Liver (tissue), 3 donors: ENCODE measurements around the gene MAN1C1.

Experiments
- EGR1 ChIP-seq, 2 donors: IDR thresholded peaks; 2 replicates each; pipeline ENCODE4 v1.6.1; 2016 to 2018; ENCODE audit warnings: antibody characterized with exemption in 2 of 2, low read depth in 2 of 2
- GABPA ChIP-seq, 2 donors: IDR thresholded peaks in 1 of 2; conservative IDR thresholded peaks in 1 of 2; 2 replicates each; pipeline ENCODE4 v1.6.1; 2016; ENCODE audit warnings: antibody characterized with exemption in 2 of 2, mild to moderate bottlenecking in 1 of 2, moderate library complexity in 1 of 2
- HNF4A ChIP-seq, 2 donors: conservative IDR thresholded peaks; 2 replicates each; pipeline ENCODE4 v1.6.1; 2016; ENCODE audit warnings: antibody characterized with exemption in 2 of 2, mild to moderate bottlenecking in 2 of 2
- RAD21 ChIP-seq, 2 donors: IDR thresholded peaks; 2 replicates each; pipeline ENCODE4 v1.6.1; 2016; ENCODE audit warnings: antibody characterized with exemption in 2 of 2, mild to moderate bottlenecking in 2 of 2
- TAF1 ChIP-seq: conservative IDR thresholded peaks from 2 replicates; pipeline ENCODE4 v1.6.1; 2016; ENCODE audit warnings: antibody characterized with exemption, mild to moderate bottlenecking
- TF ChIP-seq, protein P1 (sequence below): fragments of 150-350 bp; IDR thresholded peaks from 2 replicates; pipeline ENCODE4 v1.5.1; 2017; ENCODE audit warnings: improper control_type of control experiment, low read depth, low read length; ENCODE audit not compliant: missing input control
- TF ChIP-seq, protein P2 (sequence below): IDR thresholded peaks from 2 replicates; pipeline ENCODE4 v1.6.1; 2016; ENCODE audit warnings: antibody characterized with exemption
- TF ChIP-seq, protein P3 (sequence below): IDR thresholded peaks from 2 replicates; pipeline ENCODE4 v1.6.1; 2016; ENCODE audit warnings: antibody characterized with exemption, mild to moderate bottlenecking
- donor health status: healthy.
- donor health status: healthy.

DNA sequence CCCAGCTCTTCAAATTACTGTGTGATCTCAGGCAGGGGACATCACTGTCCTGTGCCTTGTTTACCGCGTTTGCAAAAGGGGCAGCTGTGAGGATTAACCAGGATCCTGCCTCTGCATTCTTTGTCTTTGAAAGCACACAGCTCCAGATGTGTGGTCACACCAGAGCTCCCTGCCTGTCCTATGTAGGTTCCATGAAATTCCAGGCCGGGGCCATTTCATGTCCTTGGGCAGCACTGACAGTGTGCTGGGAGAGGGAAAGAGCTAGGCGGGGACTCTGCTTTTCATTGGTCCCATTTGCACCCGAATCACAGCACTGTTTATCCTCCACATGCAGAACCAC, 141.2 kb downstream of the MAN1C1 start:
- TF ChIP-seq, protein P1, sequence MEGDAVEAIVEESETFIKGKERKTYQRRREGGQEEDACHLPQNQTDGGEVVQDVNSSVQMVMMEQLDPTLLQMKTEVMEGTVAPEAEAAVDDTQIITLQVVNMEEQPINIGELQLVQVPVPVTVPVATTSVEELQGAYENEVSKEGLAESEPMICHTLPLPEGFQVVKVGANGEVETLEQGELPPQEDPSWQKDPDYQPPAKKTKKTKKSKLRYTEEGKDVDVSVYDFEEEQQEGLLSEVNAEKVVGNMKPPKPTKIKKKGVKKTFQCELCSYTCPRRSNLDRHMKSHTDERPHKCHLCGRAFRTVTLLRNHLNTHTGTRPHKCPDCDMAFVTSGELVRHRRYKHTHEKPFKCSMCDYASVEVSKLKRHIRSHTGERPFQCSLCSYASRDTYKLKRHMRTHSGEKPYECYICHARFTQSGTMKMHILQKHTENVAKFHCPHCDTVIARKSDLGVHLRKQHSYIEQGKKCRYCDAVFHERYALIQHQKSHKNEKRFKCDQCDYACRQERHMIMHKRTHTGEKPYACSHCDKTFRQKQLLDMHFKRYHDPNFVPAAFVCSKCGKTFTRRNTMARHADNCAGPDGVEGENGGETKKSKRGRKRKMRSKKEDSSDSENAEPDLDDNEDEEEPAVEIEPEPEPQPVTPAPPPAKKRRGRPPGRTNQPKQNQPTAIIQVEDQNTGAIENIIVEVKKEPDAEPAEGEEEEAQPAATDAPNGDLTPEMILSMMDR = no peak
- TF ChIP-seq, protein P2, sequence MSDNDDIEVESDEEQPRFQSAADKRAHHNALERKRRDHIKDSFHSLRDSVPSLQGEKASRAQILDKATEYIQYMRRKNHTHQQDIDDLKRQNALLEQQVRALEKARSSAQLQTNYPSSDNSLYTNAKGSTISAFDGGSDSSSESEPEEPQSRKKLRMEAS = no peak
- no peak for TF ChIP-seq EGR1 (IDR thresholded peaks at IDR 0.05; ENCODE audit: low read depth in 2 of 2)
- TF ChIP-seq GABPA (IDR thresholded peaks at IDR 0.05 in 1 of 2, conservative IDR thresholded peaks at IDR 0.05 in 1 of 2) = no peak
- TF ChIP-seq HNF4A (conservative IDR thresholded peaks at IDR 0.05) = no peak
- TF ChIP-seq TAF1 = no peak
- TF ChIP-seq RAD21 (IDR thresholded peaks at IDR 0.05) = no peak
- TF ChIP-seq, protein P3, sequence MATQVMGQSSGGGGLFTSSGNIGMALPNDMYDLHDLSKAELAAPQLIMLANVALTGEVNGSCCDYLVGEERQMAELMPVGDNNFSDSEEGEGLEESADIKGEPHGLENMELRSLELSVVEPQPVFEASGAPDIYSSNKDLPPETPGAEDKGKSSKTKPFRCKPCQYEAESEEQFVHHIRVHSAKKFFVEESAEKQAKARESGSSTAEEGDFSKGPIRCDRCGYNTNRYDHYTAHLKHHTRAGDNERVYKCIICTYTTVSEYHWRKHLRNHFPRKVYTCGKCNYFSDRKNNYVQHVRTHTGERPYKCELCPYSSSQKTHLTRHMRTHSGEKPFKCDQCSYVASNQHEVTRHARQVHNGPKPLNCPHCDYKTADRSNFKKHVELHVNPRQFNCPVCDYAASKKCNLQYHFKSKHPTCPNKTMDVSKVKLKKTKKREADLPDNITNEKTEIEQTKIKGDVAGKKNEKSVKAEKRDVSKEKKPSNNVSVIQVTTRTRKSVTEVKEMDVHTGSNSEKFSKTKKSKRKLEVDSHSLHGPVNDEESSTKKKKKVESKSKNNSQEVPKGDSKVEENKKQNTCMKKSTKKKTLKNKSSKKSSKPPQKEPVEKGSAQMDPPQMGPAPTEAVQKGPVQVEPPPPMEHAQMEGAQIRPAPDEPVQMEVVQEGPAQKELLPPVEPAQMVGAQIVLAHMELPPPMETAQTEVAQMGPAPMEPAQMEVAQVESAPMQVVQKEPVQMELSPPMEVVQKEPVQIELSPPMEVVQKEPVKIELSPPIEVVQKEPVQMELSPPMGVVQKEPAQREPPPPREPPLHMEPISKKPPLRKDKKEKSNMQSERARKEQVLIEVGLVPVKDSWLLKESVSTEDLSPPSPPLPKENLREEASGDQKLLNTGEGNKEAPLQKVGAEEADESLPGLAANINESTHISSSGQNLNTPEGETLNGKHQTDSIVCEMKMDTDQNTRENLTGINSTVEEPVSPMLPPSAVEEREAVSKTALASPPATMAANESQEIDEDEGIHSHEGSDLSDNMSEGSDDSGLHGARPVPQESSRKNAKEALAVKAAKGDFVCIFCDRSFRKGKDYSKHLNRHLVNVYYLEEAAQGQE = no peak
